Epithelial cell of proximal tubule (primary cell): ENCODE data around the gene GPR61. TPM values are rescaled to one million over a fixed set of nuclear protein-coding genes. Genes with fewer than 3 reads are reported as not detected.

Source experiments
- DNase-seq: peaks from one replicate; pipeline ENCODE4 v3.0.0-alpha.2; 2011; ENCODE audit warnings: low read depth
- H3K4me3 ChIP-seq: 2 replicates; pipeline ENCODE4 v1.5.1; 2011; ENCODE audit warnings: low read depth, mild to moderate bottlenecking, low read length
- total RNA-seq: library from RNA; depleted of rRNA; stranded (reverse); fragments of >200 nt; gene quantifications from 2 replicates; pipeline ENCODE4 v1.2.3, GENCODE V29; 2015
- TF ChIP-seq, protein P1 (sequence below): conservative IDR thresholded peaks from 2 replicates; pipeline ENCODE4 v1.5.1; 2012; ENCODE audit warnings: low read depth, mild to moderate bottlenecking, low read length

The GPR61 gene
- total RNA-seq, 1 donor from 2014 or later, result not detected

DNA sequence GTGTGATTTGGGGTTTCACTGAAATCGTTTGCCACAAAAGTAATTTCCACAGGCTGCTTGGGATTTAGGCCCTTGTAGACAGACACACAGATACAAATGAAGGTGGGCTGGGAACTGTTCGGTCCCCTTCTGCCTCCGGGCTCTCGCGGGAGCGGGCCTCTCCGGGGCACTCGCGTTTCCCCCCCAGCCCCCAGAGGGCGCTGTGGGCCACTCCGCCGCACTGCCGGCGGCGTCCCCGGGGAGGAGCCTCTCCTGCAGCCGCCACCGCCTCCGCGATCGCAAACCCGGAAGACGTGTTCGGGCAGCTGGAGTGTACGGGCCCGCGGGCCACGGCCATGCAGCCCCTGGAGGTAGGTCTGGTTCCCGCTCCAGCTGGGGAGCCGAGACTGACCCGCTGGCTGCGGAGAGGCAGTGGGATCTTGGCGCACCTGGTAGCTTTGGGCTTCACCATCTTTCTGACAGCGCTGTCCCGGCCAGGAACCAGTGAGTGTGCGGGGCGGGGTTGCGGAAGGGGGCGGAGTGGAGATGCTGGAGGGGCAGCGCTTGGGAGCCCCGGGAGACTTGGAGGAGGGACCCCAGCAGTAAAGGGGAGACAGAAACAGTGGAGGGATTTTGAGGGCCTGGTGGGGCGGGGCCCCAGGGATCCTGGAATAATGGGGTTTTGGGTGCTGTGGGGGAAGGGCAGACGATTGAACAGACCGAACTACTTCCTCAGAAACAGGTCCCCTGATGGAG is 45.7 kb upstream of the GPR61 start, which contains the start of gene CYB561D1:
CYB561D1 (plus strand) TSS at position 290 of the 735 bp plus-strand sequence; CDS start at position 336, 46 bp downstream.
- TF ChIP-seq, protein P1, sequence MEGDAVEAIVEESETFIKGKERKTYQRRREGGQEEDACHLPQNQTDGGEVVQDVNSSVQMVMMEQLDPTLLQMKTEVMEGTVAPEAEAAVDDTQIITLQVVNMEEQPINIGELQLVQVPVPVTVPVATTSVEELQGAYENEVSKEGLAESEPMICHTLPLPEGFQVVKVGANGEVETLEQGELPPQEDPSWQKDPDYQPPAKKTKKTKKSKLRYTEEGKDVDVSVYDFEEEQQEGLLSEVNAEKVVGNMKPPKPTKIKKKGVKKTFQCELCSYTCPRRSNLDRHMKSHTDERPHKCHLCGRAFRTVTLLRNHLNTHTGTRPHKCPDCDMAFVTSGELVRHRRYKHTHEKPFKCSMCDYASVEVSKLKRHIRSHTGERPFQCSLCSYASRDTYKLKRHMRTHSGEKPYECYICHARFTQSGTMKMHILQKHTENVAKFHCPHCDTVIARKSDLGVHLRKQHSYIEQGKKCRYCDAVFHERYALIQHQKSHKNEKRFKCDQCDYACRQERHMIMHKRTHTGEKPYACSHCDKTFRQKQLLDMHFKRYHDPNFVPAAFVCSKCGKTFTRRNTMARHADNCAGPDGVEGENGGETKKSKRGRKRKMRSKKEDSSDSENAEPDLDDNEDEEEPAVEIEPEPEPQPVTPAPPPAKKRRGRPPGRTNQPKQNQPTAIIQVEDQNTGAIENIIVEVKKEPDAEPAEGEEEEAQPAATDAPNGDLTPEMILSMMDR, result peak; percentile 86
- peak within 1 kb of the TSS; percentile 71 for H3K4me3 ChIP-seq
- DNase-seq, result no peak

DNA sequence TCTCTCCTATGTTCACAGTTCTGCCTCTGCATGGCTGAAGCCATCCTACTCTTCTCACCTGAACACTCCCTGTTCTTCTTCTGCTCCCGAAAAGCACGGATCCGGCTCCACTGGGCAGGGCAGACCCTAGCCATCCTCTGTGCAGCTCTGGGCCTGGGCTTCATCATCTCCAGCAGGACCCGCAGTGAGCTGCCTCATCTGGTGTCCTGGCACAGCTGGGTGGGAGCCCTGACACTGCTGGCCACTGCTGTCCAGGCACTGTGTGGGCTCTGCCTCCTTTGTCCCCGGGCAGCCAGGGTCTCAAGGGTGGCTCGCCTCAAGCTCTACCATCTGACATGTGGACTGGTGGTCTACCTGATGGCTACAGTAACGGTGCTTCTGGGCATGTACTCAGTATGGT is 43.9 kb upstream of the GPR61 start:
- H3K4me3 ChIP-seq, result no peak overlapping the region
- TF ChIP-seq, protein P1, result no peak
- DNase-seq, result no peak

DNA sequence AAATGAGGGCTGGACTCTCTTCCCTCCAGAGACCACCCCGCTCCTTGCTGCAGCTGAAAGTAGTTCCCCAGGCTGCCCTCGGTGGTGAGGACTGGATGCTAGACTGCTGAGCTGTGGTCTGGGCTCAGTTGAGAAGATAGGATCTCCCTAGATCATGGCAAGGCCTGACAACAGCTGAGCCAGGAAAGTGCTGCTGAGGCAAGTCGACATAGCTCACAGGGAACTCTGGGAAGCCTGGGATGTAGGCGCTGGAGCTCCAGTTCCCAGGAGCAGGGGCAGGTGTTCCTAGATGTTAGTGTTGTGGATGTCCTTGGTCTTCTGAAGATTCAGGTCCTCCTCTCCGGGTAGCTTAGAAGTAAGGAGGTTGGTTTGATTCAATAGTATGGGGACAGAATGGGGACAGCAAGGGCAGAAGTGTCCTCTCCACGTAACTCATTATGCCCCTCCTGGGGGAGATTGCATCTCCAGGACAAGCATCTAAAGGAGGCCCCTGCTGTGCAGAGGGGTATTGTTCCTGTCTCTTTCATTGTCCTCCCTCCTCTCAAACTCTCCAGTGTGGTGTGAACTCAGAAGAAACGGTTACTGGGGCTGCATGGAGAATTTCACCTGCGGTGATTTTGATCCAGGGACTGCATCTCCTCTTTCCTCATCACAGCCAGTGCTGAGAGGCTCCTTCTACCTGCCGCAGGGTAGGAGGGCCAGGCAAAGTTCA is 42.1 kb upstream of the GPR61 start:
- no peak for DNase-seq
- TF ChIP-seq, protein P1, result no peak
- no peak overlapping the region for H3K4me3 ChIP-seq

DNA sequence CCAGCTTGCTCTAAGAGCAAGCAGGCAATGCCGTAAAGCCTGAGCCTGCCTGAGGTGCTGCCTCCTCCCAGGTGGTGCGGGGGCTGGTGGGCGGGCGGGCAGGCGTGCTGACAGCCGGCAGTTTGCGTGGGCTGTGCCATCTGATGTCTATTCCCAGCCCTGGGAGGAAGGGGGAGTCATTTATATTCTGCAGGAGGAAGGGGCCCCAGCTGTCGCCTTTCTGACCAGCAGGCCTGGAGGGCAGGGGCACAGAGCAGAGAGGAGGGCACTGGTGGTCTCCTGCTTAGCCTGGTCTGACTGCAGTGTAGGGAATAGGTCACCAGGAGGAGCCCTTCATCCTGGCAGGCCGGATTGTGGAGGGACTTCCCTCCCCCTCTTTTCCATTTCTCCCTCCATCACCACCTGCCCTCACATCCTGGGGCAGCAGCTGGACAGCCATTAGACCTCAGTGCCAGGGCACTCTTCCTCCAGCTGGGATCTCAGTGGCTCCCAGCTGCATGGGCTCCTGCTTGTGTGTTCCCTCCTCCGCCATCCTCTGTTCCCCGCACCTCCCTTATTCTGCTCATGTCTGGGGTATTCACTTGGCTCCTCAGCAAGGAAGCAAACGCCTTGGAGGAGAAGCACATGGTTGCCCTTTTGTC is 41.4 kb upstream of the GPR61 start:
- no peak overlapping the region for H3K4me3 ChIP-seq
- no peak for DNase-seq
- TF ChIP-seq, protein P1, result peak; percentile 67

DNA sequence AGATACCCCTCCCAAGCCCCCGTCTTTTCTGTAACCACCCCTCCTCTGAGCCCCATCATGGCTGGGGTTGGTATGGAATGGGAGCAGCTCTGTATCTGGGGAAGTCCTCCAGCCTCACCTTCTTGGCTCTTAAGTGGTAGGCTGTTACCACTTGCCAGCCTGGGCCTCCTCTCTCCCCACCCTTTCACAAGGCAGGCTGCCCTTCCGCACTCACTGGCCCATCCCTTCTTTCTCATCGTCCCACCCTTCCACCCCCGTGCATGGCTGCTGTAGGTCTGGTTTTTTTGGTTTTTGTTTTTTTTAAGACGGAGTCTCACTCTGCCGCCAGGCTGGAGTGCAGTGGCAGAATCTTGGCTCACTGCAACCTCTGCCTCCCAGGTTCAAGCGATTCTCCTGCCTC is 40.6 kb upstream of the GPR61 start:
- TF ChIP-seq, protein P1, result no peak

DNA sequence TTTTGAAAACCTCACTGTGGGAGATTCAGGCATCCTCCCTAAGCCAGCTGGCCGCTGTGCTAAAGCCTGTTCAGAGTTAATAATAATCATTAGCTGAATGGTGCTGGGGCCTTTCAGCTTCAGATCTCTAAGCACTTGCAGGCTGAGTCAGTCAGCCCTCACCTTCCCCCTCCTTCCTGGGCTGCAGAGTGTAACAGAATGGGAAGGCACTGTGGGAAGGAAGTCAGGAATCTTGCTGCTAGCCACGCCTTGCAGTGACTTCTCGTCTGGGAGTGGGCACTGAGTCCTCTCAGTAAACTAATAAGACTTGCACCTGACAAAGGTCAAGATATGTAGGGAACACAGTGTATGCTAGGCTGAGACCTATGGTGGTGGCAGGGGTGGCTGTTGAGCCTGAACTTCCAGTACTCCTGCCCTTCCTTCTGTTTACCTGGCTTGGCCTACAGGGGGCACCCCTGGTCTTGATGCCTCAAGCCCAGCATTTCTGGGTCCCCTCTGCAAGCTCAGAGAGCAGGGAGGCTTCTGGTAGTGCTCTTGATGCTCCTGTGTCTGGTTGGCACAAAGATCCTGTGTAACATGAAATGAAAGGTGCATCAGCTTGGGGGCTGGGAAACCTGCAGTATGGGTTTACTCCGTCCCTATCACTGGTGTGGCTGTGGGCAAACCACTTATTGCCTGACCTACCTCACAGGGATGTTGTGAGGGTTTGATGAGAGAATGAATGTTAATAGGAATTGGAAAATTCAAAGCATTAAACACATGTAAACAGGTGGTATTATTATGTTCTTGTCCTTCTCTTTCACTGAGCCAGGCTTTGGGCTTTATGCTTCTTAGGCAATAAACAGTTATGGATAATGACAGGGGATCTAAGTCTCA is 39.8 kb upstream of the GPR61 start:
- no peak overlapping the region for H3K4me3 ChIP-seq
- peak; percentile 74 for DNase-seq
- TF ChIP-seq, protein P1, result peak; percentile 86

More for the DNA sequence above, 40.6 kb upstream of the GPR61 start:
- H3K4me3 ChIP-seq, result no peak overlapping the region
- DNase-seq, result no peak
